HG02571 (cell line): ENCODE results near the gene DVL1.

Experiments
- ATAC-seq: cut with Tn5 transposase; IDR thresholded peaks from one replicate; pipeline ENCODE4 v1.9.1; 2021; ENCODE audit warnings: mild to moderate bottlenecking, moderate library complexity; ENCODE audit not compliant: unreplicated experiment

Gene DVL1

GRCh38 chr1:1299686-1300351 lies 49.4 kb downstream of the DVL1 start:
- no peak for ATAC-seq

GRCh38 chr1:1298861-1299685 lies 50.1 kb downstream of the DVL1 start:
- no peak for ATAC-seq

- no peak for ATAC-seq
These were observed 51.3 kb downstream of the DVL1 start for GRCh38 chr1:1297802-1298424.

- ATAC-seq, result no peak
These were observed 52.9 kb downstream of the DVL1 start for GRCh38 chr1:1296070-1297061.

- ATAC-seq, result no peak
These were observed 53.9 kb downstream of the DVL1 start for GRCh38 chr1:1295154-1295923.

GRCh38 chr1:1294250-1294890 lies 54.8 kb downstream of the DVL1 start:
- no peak for ATAC-seq

GRCh38 chr1:1293263-1294249 lies 55.7 kb downstream of the DVL1 start:
- no peak for ATAC-seq

- no peak for ATAC-seq
These were observed 56.4 kb downstream of the DVL1 start for GRCh38 chr1:1292851-1293250.

GRCh38 chr1:1292442-1292779 lies 56.8 kb downstream of the DVL1 start:
- no peak for ATAC-seq

GRCh38 chr1:1291548-1292441 lies 57.4 kb downstream of the DVL1 start:
- no peak for ATAC-seq

- no peak for ATAC-seq
These were observed 58.1 kb downstream of the DVL1 start for GRCh38 chr1:1291023-1291528.

GRCh38 chr1:1290238-1290731 lies 58.9 kb downstream of the DVL1 start:
- no peak for ATAC-seq

GRCh38 chr1:1287288-1288110 lies 61.7 kb downstream of the DVL1 start:
- no peak for ATAC-seq

- no peak for ATAC-seq
These were observed 62.6 kb downstream of the DVL1 start for GRCh38 chr1:1286313-1287261.
